HG02973 (cell line): ENCODE results near the gene MYH14.

Experiments
- ATAC-seq: cut with Tn5 transposase; IDR thresholded peaks from one replicate; pipeline ENCODE4 v1.9.1; 2021; ENCODE audit warnings: moderate library complexity; ENCODE audit not compliant: unreplicated experiment

MYH14 gene

DNA sequence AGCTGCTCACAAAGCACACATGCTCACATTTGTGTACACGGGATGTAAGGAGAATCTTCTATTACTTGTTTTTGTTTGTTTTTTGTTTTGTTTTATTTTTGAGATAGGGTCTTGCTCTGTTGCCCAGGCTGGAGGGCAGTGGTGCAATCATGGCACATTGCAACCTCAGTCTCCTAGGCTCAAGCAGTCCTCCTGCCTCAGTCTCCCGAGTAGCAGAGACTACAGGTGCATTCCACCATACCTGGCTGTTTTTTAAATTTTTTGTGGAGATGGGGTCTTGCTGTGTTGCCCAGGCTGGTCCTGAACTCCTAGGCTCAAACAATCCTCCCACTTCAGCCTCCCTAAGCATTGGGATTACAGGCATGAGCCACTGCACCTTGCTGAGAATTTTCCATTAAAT, 83.9 kb downstream of the MYH14 start:
- ATAC-seq = no peak

DNA sequence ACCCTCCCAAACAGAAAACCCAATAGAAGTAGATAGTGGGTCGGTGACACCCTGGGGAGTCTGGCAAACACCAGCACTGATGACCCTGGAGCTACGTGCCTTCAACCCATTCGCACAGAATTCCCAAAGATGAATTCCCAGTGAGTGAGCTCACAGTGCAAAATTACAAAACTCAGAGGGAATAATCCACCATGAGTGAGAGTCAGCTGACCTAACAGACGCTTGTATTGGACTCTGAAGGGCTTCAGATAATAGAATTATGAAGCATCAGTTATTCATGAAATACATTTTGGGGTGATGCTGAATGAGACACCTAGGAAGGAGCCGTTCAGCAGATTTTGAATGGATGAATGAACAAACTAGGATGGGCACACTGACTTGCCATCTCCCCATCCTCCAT, 85.5 kb downstream of the MYH14 start:
- no peak for ATAC-seq

DNA sequence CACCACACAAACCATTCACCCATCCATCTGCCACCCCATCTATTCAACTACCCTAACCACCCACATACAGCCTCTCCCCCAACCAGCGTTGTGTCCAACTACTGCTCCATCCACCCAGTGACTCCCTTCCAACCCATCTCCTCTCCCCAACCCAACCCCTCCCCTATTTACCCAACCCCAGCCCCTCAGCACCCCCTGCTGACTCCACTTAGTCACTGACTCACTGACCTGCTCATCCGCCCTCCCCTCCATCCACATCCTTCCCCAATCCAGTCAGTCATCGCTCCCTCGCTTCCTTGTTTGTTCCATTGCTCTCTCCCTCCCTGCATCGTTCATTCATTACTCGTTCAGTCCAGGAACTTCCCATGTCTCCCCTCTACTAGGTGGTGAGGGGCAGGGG, 86.6 kb downstream of the MYH14 start:
- no peak for ATAC-seq

DNA sequence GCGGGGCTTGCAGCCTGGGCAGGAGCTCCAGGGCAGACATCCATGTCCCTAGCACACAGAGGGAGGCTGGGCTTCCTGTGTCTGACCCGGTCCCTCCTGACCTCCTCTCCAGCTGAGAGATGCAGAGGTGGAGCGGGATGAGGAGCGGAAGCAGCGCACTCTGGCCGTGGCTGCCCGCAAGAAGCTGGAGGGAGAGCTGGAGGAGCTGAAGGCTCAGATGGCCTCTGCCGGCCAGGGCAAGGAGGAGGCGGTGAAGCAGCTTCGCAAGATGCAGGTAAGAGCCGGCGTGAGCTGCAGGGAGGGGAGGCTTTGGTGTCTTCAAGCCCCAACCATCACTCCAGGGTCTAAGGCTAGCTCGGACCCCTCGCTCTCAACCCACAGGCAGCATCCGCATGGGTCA, 87.4 kb downstream of the MYH14 start:
- ATAC-seq = no peak

DNA sequence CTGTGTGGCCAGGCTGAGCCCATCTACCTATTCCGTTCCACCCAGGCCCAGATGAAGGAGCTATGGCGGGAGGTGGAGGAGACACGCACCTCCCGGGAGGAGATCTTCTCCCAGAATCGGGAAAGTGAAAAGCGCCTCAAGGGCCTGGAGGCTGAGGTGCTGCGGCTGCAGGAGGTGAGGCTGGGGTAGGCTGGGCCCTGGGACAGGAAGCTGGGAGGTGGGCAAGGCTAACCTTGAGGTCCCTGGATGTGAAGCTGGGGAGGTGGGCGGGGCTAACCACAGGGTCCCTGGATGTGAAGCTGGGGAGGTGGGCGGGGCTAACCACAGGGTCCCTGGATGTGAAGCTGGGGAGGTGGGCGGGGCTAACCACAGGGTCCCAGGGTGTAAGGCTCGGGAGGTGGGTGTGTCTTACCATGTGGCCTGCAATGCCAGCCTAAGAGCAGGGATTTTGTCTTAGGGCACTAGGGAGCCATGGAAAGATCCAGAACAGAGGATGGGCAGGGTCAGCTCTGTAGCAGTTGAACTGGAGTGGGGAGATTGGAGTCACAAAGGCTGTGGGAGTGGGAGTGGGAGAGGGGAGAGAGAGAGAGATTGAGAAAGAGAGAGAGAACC, 88.9 kb downstream of the MYH14 start:
- ATAC-seq = no peak

DNA sequence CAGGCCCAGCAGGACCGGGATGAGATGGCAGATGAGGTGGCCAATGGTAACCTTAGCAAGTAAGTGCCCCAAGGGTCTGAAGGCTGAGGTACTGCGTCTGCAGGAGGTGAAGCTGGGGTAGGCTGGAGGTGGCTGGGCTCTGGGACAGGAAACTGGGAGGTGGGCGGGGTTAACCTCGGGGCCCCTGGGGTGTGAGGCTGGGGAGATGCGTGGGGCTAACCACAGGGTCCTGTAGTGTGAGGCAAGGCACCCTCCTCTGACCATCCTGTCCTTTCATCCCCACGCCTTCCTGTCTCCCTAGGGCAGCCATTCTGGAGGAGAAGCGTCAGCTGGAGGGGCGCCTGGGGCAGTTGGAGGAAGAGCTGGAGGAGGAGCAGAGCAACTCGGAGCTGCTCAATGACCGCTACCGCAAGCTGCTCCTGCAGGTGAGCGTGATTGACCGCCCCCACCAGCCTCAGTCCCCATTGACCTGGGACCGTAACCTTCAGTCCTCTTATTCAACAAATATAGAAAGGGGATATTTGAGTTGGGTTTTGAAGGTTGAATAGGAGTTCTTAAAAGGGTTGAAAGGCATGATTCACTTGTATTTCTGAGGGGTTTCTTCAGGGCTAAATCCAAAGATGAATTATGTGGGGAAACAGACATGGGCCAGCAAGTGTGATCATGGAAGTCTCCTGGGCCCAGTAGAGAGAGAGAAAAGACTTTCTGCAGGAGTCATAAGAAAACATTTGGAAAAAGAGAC, 90.0 kb downstream of the MYH14 start:
- ATAC-seq = no peak

DNA sequence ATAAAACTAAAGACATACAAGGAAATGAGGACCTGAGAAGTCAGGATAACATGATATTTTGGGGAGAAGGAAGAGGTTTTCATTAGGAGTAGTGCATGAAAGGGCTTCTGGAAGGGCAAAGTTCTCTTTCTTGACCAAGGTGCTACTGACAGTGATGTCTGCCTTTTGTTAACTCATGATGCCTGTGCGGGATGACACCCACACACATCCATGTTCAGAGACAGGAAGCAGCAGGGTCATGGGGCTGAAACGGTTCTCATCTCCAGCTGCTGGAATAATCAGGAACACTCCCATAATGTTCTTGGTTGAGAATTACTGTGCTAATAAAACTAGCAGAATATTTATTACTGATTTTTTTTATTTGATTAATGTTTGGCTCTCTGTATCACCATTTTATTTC, 96.6 kb downstream of the MYH14 start:
- no peak for ATAC-seq

DNA sequence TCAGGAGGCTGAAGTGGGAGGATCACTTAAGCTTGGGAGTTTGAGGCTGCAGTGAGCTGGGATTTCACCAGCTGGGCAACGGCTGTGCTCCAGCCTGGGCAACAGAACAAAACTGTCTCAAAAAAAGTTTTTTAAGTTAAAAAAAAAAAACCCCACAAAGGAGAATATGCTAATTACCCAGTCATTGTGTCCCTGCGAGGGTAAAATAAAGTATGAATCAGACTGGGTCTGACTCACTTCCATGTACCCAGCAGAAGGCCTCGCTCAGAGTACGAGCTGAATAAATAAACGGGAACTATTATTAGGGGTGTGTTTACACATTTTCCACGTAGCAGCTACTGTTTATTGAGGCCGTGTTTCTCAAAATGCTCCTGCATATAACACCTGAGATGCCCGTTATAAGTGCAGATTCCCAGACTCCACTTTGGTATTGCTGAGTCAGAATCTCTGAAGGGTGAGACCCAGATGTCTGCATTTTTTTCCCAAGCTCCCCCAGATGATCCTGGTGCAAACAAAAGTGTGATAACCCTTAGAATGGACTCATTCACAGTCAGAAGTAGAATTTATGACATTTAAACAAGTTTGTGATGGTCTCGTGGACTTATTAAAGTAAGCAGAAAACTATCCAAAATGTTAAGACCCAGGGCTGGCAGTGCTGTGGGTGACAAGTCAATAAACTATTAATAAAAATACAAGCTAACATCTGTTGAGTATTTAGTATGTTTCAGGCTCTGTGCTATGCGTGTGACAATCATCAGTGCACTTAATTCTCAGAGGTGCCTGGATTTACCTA, 97.6 kb downstream of the MYH14 start:
- ATAC-seq = no peak

DNA sequence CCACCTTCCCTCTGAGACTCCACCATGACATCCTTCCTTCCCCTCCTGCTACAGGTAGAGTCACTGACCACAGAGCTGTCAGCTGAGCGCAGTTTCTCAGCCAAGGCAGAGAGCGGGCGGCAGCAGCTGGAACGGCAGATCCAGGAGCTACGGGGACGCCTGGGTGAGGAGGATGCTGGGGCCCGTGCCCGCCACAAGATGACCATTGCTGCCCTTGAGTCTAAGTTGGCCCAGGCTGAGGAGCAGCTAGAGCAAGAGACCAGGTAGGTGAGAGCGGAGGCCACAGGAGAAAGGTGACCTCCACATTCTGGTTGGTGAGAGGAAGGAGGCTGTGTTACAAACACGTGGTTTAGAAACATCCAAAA, 98.2 kb downstream of the MYH14 start:
- ATAC-seq = no peak

DNA sequence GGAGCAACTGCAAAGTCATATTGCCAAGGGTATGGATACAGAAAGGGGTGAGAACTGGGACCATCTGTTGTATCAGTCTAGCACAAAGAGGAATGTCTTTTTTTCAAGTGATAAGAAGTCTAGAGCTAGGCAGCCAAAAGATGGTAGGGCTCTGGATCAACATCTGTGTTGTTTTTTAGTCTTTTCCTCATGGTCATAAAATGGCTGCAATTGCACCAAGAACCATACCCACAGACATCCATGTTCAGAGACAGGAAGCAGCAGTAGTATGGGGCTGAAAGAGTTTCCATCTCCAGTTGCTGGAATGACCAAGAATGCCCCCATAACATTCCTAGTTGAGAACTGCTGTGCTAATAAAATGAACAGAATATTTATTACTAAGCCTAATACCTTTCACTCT, 100.1 kb downstream of the MYH14 start:
- no peak for ATAC-seq

DNA sequence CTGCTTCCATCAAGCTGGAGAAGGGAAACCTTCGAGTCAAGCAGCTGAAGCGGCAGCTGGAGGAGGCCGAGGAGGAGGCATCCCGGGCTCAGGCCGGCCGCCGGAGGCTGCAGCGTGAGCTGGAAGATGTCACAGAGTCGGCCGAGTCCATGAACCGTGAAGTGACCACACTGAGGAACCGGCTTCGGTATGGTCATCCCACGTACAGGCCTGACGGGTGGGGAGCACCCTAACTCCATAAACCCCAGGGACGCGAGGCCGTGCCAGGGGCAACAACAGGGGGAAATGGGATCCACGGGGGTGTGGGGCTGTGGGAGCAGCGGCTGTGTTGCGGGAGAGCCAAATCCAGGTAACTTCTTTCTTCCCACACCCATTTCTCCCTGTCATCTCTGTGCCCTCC, 105.6 kb downstream of the MYH14 start:
- no peak for ATAC-seq

DNA sequence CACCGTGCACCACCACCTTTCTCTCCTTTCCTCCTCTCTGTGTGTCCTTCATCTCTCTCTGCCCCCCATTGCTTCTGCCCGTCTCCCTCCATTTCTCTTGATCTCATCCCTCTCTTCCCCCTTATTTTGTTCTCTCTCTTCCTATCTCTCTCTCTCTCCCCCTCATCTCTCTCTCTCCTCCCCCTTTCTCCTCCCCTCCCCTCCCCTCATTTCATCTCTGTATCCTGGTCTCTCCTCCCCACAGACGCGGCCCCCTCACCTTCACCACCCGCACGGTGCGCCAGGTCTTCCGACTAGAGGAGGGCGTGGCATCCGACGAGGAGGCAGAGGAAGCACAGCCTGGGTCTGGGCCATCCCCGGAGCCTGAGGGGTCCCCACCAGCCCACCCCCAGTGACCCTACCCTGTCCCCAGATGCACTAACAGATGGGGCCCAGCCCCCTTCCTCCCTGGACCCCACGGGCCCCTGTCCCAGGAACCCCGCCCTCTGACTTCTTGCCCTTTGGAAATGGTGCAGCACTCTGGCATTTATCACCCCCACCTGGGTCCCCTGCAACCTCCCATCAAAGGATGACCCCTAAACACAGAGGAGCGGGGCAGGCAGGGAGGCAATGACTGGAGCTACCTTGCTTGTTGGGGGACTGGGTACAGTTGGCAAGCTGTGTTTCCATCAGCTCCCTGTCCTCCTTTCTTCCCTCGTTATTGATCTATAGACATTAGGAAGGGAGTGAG, 106.1 kb downstream of the MYH14 start:
- no peak for ATAC-seq

DNA sequence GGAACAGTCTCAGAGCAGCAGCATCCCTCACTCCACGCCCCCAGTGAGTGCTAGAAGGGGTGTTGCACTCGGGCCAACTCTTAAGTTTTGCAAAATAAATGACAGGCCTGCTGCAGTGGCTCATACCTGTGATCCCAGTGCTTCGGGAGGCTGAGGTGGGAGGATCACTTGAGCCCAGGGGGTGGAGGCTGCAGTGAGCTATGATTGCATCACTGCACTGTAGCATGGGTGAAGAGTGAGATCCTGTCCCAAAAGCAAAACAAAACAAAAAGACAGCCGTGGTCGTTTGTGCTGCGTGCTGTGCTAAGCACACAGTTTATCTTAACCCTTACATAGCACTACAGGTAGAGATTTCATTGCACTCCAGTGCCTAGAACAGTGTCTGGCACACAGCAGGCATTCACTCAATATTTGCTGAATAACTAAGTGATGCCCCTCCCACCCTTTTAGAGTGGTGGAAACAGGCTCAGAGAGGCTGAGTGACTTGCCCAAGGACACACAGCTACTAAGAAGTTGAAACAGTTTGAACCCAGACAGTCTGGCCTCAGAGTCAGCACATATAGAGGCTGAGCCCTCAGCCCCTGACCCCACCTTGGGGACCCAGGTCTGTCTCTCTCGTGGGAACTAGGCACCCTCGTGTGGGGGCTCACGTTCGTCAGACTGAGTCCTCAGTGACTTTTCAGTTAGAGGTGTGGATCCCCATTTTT, 107.5 kb downstream of the MYH14 start:
- no peak for ATAC-seq

DNA sequence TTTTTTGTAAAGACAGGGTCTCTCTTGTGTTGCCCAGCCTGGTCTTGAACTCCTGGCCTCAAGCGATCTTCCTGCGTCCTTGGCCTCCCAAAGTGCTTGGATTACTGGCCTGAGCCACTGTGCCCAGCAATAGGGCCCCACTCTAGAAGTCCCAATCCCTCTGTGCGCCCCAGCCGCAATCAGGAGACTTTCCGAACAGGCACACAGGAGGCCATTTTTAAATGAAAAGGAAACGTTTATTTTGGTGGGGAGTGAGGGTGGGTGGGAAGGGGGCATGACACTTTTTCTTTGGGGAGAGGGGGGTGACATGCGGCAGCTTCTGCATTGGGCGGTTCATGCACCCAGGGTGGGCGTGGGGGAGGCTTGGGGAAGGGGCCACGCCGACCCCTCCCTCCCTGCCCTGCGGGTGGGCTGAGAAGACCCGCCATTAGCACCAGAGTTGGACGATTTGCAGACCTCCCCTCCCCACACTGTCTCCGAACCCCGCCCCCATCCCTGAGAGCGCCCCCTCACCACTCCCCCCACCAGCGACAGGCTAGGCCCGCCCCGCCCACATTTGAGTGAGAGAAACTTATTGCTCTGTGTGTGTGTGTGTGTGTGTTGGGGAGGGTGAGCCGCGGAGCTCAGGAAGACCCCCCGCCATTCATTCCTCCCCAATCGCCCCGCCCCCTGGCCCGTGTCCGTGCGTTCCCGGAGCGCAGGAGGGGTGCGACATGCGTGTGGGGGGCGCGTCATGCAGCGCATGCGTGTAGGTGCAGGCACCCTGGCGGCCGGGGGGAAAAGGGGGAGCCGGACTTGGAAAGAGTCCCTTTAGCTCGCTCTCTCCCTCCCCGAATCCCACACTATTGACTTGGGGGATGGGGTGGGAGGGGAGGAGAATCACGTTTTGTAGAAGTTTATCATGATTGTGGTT, 108.6 kb downstream of the MYH14 start:
- no peak for ATAC-seq

DNA sequence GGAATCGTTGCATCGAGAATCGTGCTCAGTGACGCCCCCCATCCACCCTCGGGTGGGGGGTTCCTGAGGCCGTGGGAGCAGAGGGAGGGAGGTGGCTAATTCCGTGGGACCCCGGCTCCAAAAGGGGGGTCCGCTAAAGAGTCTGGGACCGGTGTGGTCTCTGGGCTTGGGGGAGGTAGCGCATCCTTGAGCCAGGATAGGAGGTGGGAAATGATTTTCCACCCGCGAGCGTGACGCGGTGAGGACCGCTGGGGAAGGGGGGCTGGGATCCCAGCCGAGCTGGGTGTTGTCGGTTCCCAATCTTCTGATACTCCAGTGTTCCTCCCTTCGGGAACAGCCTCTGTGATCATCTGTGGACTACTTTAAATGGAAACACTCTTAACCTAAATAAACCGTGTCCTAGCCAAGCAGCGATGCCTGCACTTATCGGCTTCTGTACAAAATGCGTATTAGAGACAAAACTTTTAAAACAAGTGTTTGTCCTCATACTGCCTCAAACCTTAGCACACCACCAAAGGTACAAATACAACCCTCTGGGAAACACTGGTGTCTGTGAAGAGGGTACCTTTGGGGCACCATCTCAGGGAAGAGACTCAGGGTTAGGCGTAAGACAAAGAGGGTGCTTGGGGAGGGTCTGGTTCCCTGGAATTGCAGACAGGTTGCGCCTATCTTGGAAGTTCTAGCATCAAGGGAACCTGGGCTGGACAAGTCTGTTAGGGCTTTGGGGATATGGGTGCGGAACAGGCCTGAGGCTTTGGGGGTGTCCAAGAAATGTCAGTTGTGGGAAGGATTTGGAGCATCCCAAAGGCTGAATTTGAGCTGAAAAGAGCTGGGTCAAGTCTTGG, 109.8 kb downstream of the MYH14 start:
- ATAC-seq = no peak

DNA sequence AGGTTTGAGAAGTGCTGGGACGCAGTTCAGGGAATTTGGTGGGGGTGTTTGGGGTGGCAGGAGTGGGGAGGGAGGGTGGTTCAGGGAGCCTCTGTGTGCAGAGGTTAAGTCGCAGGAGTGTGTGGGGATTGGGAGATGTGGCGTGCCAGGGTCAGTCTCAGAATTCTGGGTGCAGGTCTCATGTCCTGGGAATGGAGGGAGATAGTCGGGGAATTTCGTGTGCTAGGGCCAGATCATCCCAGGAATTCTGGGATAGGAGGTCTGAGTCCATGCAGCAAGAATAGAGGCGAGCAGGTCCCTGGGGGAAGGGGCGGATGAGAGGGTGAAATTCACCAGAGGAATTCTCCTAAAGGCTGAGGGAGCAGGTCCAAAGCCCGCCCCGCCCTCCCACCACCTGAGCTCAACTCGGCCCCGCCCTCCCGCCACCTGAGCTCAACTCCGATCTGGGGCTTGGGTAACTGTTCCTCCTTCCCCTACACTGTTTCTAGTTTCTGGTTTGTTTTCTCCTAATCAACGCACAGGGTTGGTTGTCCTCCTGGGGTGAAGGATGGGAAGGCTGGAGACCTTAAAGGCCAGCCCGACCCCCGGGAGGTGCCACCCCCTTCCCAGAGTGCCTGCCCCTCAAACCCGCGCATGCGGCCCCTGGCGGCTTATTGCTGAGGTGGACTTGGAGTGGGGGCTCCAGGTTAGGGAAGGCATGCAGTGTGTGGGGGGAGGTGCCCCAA, 110.6 kb downstream of the MYH14 start:
- ATAC-seq = no peak

DNA sequence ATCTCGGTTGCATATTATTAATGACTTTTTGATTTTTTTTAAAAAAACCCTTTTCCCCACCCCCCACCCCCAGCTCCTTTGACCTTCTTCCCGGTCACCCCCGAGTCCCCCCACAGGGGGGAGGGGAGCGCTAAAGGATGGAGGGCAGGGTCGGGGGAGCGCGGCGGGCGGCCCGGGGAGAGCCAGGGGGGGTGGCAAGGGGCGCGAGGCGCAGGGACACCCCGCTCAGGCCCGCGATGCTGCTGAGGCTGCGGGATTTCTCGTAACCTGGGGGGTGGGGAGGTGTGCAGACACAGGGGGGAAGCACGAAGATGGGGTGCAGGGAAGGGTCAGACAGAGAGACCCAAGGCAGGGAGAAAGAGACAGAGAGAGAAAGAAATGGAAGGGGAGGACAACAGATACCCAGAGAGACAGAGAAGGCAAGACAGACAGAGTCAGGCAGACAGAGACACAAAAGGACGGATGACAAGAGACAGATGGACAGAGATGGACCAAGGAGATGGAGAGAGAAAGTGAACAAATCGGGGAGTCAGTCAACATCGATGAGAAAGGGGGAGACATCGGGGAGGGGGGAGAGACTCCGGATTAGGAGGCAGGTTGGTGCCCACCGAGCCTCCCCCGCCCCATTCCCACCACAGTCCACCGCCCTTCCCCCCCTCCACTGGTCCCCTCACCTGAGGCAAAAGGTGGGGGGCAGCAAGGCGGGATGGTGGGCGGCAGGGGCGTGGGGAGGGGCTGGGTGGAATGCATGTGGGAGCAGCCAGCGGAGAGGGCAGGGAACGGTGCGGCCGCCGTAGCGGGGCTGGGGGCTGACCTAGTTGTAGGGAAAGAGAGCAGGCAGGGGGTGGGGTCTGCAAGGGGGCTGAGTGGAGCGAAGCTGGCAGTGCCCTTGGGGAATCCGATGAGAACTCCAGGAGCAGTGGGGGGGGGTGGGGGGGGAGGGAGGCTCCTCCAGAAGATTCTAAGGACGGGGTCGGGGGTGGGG, 111.6 kb downstream of the MYH14 start:
- ATAC-seq = no peak
